SK-N-SH treated with all-trans-retinoic acid at 6 μM for 48 hours (cell line): ENCODE data around the gene ZSWIM6.

Experiments used
- ATAC-seq: fragments of 200-7000 bp; cut with Tn5 transposase; 3 replicates; pipeline ENCODE4 v1.9.1; 2020; ENCODE audit warnings: mild to moderate bottlenecking, moderate library complexity
- ARNTL ChIP-seq: fragments of 450-650 bp; formaldehyde crosslinking; IDR thresholded peaks from 2 replicates; pipeline ENCODE4 v1.5.0; 2020; ENCODE audit warnings: low read depth, mild to moderate bottlenecking, moderate library complexity, borderline replicate concordance
- BACH2 ChIP-seq: fragments of 250-450 bp; sonication (Bioruptor Pico); IDR thresholded peaks from 2 replicates; pipeline ENCODE4 v1.9.0; 2021; ENCODE audit warnings: mild to moderate bottlenecking, borderline replicate concordance
- ESRRG ChIP-seq: fragments of 250-450 bp; sonication (Bioruptor Pico); IDR thresholded peaks from 2 replicates; pipeline ENCODE4 v1.6.1; 2021; ENCODE audit warnings: mild to moderate bottlenecking
- GLIS3 ChIP-seq: fragments of 250-450 bp; sonication (Bioruptor Pico); IDR thresholded peaks from 2 replicates; pipeline ENCODE4 v1.5.0; 2020; ENCODE audit warnings: mild to moderate bottlenecking, moderate library complexity
- OSR1 ChIP-seq: fragments of 250-450 bp; sonication (Bioruptor Pico); IDR thresholded peaks from 2 replicates; pipeline ENCODE4 v1.8.0; 2022; ENCODE audit warnings: moderate library complexity, mild to moderate bottlenecking, inconsistent platforms
- PATZ1 ChIP-seq: fragments of 250-450 bp; sonication (Bioruptor Pico); IDR thresholded peaks from 2 replicates; pipeline ENCODE4 v1.8.0; 2020; ENCODE audit warnings: mild to moderate bottlenecking, moderate library complexity, borderline replicate concordance
- POU6F1 ChIP-seq: fragments of 250-450 bp; sonication (Bioruptor Pico); IDR thresholded peaks from 2 replicates; pipeline ENCODE4 v1.8.0; 2021; ENCODE audit warnings: low read depth, mild to moderate bottlenecking, moderate library complexity, borderline replicate concordance
- PPARA ChIP-seq: fragments of 250-450 bp; sonication (Bioruptor Pico); IDR thresholded peaks from 2 replicates; pipeline ENCODE4 v1.5.0; 2020; ENCODE audit warnings: mild to moderate bottlenecking, borderline replicate concordance
- RARB ChIP-seq: fragments of 250-450 bp; sonication (Bioruptor Pico); IDR thresholded peaks from 2 replicates; pipeline ENCODE4 v1.8.0; 2021; ENCODE audit warnings: mild to moderate bottlenecking, moderate library complexity
- TCF4 ChIP-seq: fragments of 250-450 bp; sonication (Bioruptor Pico); IDR thresholded peaks from 2 replicates; pipeline ENCODE4 v1.8.0; 2021; ENCODE audit warnings: mild to moderate bottlenecking, moderate library complexity, borderline replicate concordance
- TOX ChIP-seq: fragments of 250-450 bp; sonication (Bioruptor Pico); IDR thresholded peaks from 2 replicates; pipeline ENCODE4 v1.8.0; 2021; ENCODE audit warnings: mild to moderate bottlenecking, moderate library complexity, borderline replicate concordance
- ZC3H10 ChIP-seq: fragments of 250-450 bp; sonication (Bioruptor Pico); IDR thresholded peaks from 2 replicates; pipeline ENCODE4 v1.5.1; 2021; ENCODE audit warnings: mild to moderate bottlenecking, moderate library complexity
- ZFP3 ChIP-seq: fragments of 250-450 bp; sonication (Bioruptor Pico); IDR thresholded peaks from 2 replicates; pipeline ENCODE4 v1.5.0; 2020; ENCODE audit warnings: mild to moderate bottlenecking, moderate library complexity
- ZFP30 ChIP-seq: fragments of 450-650 bp; formaldehyde crosslinking; IDR thresholded peaks from 2 replicates; pipeline ENCODE4 v1.5.0; 2022; ENCODE audit warnings: mild to moderate bottlenecking, moderate library complexity
- ZNF565 ChIP-seq: fragments of 450-650 bp; formaldehyde crosslinking; conservative IDR thresholded peaks from 2 replicates; pipeline ENCODE4 v1.5.0; 2020; ENCODE audit warnings: low read depth, mild to moderate bottlenecking, moderate library complexity
- ZNF70 ChIP-seq: fragments of 450-650 bp; formaldehyde crosslinking; IDR thresholded peaks from 2 replicates; pipeline ENCODE4 v1.5.0; 2020; ENCODE audit warnings: mild to moderate bottlenecking, moderate library complexity
- ZNF8 ChIP-seq: fragments of 450-650 bp; formaldehyde crosslinking; IDR thresholded peaks from 2 replicates; pipeline ENCODE4 v1.5.0; 2020; ENCODE audit warnings: mild to moderate bottlenecking, moderate library complexity
- TF ChIP-seq, protein P1 (sequence below): fragments of 250-450 bp; sonication (Bioruptor Pico); IDR thresholded peaks from 2 replicates; pipeline ENCODE4 v1.5.1; 2020; ENCODE audit warnings: low read depth, mild to moderate bottlenecking, moderate library complexity

Gene ZSWIM6

GRCh38 chr5:61298580-61298979, 33.5 kb upstream of the ZSWIM6 start:
- TF ChIP-seq POU6F1 (CRISPR knock-in tag) (no peak), ESRRG (CRISPR knock-in tag) (no peak), ZC3H10 (no peak), GLIS3 (CRISPR knock-in tag) (no peak), TCF4 (no peak), ZNF565 (CRISPR knock-in tag) (no peak), PPARA (no peak), TOX (CRISPR knock-in tag) (no peak), ARNTL (CRISPR knock-in tag) (no peak), ZFP30 (CRISPR knock-in tag) (no peak), PATZ1 (CRISPR knock-in tag) (no peak), ZNF8 (CRISPR knock-in tag) (no peak)

GRCh38 chr5:61299261-61299681, 32.8 kb upstream of the ZSWIM6 start:
- no peak for ATAC-seq
- no peak for TF ChIP-seq TCF4
- TF ChIP-seq ZFP3 (CRISPR knock-in tag): no peak
- no peak for TF ChIP-seq ZC3H10
- no peak for TF ChIP-seq BACH2 (CRISPR knock-in tag)
- TF ChIP-seq ZNF70 (CRISPR knock-in tag): no peak
- TF ChIP-seq TOX (CRISPR knock-in tag): no peak
- TF ChIP-seq ESRRG (CRISPR knock-in tag): no peak
- no peak for TF ChIP-seq POU6F1 (CRISPR knock-in tag)
- no peak for TF ChIP-seq ZNF8 (CRISPR knock-in tag)
- no peak for TF ChIP-seq RARB (CRISPR knock-in tag)

More at GRCh38 chr5:61298580-61298979, 33.5 kb upstream of the ZSWIM6 start:
- no peak for ATAC-seq

DNA sequence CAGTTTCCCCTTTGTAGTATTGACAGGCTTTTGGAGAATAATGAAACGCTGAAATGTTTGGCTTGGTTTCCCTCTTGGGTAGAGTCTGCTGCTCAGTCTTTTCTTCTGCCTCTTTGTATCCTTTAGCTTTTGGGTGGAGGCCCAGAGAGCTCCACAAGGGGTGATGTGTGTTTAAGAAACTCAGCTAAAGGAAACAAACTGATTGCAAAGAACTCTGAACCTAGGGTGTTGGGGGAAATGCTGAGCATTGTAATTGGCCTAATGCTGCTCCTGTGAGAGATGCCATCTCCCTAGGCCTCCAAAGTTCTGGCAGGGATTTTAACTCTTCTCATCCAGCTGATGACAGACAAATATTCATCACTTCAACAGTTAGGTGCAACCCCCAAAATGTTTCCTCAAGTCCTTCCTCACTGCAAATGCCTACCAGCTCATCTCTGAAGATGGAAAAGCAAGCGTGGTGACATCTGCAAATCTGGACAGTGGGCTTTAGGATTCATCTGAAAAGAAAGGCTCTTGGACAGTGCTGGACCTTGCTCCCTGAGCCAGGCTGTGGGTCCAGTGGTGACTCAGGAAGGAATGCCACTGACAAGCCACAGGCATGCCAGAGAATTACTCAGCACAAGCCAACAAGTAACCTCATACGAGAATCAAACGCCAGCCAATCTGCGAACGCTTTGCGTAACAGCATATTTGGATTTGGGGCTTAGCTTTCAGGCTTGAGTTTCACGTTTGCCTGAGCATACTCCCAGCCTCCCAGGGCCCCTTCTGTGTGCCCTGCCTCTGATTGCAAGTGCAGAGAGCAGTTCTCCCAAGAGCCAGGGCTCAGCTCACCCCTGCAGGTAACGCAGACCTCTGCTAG, 30.5 kb upstream of the ZSWIM6 start:
- ATAC-seq: peak; percentile 96
- no peak for TF ChIP-seq BACH2 (CRISPR knock-in tag)
- TF ChIP-seq TOX (CRISPR knock-in tag): no peak
- no peak for TF ChIP-seq GLIS3 (CRISPR knock-in tag)
- no peak for TF ChIP-seq ZFP3 (CRISPR knock-in tag)
- TF ChIP-seq ESRRG (CRISPR knock-in tag): no peak
- TF ChIP-seq, protein P1, sequence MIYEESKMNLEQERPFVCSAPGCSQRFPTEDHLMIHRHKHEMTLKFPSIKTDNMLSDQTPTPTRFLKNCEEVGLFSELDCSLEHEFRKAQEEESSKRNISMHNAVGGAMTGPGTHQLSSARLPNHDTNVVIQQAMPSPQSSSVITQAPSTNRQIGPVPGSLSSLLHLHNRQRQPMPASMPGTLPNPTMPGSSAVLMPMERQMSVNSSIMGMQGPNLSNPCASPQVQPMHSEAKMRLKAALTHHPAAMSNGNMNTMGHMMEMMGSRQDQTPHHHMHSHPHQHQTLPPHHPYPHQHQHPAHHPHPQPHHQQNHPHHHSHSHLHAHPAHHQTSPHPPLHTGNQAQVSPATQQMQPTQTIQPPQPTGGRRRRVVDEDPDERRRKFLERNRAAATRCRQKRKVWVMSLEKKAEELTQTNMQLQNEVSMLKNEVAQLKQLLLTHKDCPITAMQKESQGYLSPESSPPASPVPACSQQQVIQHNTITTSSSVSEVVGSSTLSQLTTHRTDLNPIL (CRISPR knock-in tag): no peak
- no peak for TF ChIP-seq ZFP30 (CRISPR knock-in tag)
- no peak for TF ChIP-seq PATZ1 (CRISPR knock-in tag)
- no peak for TF ChIP-seq OSR1 (CRISPR knock-in tag)
- no peak for TF ChIP-seq ZNF70 (CRISPR knock-in tag)
- TF ChIP-seq RARB (CRISPR knock-in tag): no peak
- TF ChIP-seq, all 23 proteins: peak for 0
